T-helper 1 cell treated with Interleukin-12 subunit alpha and Interleukin-12 subunit beta and Interleukin-4 antibody, amounts not matched to agents 30 μg/mL and 1 μg/mL, for 36 hours (primary cell): ENCODE data around the gene TJP1.
"Not testable (repeated sequence)": the region's sequence is repeated elsewhere in the genome, so short reads cannot be mapped to it uniquely, and the experiment has no call there.

Source experiments
- H3K27ac Mint-ChIP-seq: one replicate; pipeline ENCODE4 v1.8.0; 2021; ENCODE audit warnings: mild to moderate bottlenecking, mixed read lengths
- H3K27me3 Mint-ChIP-seq: one replicate; pipeline ENCODE4 v1.8.0; 2021; ENCODE audit warnings: low read depth, mixed read lengths
- H3K36me3 Mint-ChIP-seq: one replicate; pipeline ENCODE4 v1.8.0; 2021; ENCODE audit warnings: low read depth, mixed read lengths
- H3K4me1 Mint-ChIP-seq: one replicate; pipeline ENCODE4 v1.8.0; 2021; ENCODE audit warnings: low read depth, mixed read lengths
- H3K4me3 Mint-ChIP-seq: one replicate; pipeline ENCODE4 v1.8.0; 2021; ENCODE audit warnings: mild to moderate bottlenecking, moderate library complexity, mixed read lengths
- H3K9me3 Mint-ChIP-seq: one replicate; pipeline ENCODE4 v1.8.0; 2021; ENCODE audit warnings: mixed read lengths

Gene TJP1

GRCh38 chr15:29686079-29686425 lies 136.2 kb downstream of the TJP1 start:
- Mint-ChIP-seq H3K9me3 (no peaks in the 10 kb centered on the region), H3K36me3 (no peaks in the 10 kb centered on the region), H3K27ac (no peak overlapping the region), H3K27me3 (no peaks in the 10 kb centered on the region), H3K4me1 (no peaks in the 10 kb centered on the region), H3K4me3 (no peak overlapping the region)

- H3K27me3 Mint-ChIP-seq: no peaks in the 10 kb centered on the region
- no peaks in the 10 kb centered on the region for H3K36me3 Mint-ChIP-seq
- no peak overlapping the region for H3K4me3 Mint-ChIP-seq
- H3K4me1 Mint-ChIP-seq: no peaks in the 10 kb centered on the region
- no peaks in the 10 kb centered on the region for H3K9me3 Mint-ChIP-seq
- H3K27ac Mint-ChIP-seq: no peak overlapping the region
These were observed 136.9 kb downstream of the TJP1 start for GRCh38 chr15:29685156-29686078.

- no peak overlapping the region for H3K4me3 Mint-ChIP-seq
- no peaks in the 10 kb centered on the region for H3K27me3 Mint-ChIP-seq
- H3K27ac Mint-ChIP-seq: no peak overlapping the region
- no peaks in the 10 kb centered on the region for H3K9me3 Mint-ChIP-seq
- H3K4me1 Mint-ChIP-seq: no peaks in the 10 kb centered on the region
- no peaks in the 10 kb centered on the region for H3K36me3 Mint-ChIP-seq
These were observed 139.5 kb downstream of the TJP1 start for GRCh38 chr15:29682781-29683180.

- H3K4me3 Mint-ChIP-seq: no peak overlapping the region
- no peaks in the 10 kb centered on the region for H3K4me1 Mint-ChIP-seq
- no peaks in the 10 kb centered on the region for H3K27me3 Mint-ChIP-seq
- no peaks in the 10 kb centered on the region for H3K9me3 Mint-ChIP-seq
- H3K36me3 Mint-ChIP-seq: no peaks in the 10 kb centered on the region
- no peak overlapping the region for H3K27ac Mint-ChIP-seq
These were observed 139.9 kb downstream of the TJP1 start for GRCh38 chr15:29682361-29682760.

GRCh38 chr15:29681946-29682345 lies 140.3 kb downstream of the TJP1 start:
- Mint-ChIP-seq H3K9me3 (no peaks in the 10 kb centered on the region), H3K4me1 (no peaks in the 10 kb centered on the region), H3K36me3 (no peaks in the 10 kb centered on the region), H3K27me3 (peaks cover under 1% of the 10 kb centered on the region), H3K4me3 (no peak overlapping the region), H3K27ac (no peak overlapping the region)

- Mint-ChIP-seq H3K27me3 (peaks cover 5% of the 10 kb centered on the region), H3K27ac (no peak overlapping the region)
These were observed 141.0 kb downstream of the TJP1 start for GRCh38 chr15:29681166-29681845.

GRCh38 chr15:29680465-29681165 lies 141.7 kb downstream of the TJP1 start:
- Mint-ChIP-seq H3K4me1 (no peaks in the 10 kb centered on the region), H3K36me3 (no peaks in the 10 kb centered on the region), H3K9me3 (no peaks in the 10 kb centered on the region), H3K27ac (no peak overlapping the region), H3K27me3 (peaks cover 7% of the 10 kb centered on the region), H3K4me3 (no peak overlapping the region)

More at GRCh38 chr15:29681166-29681845, 141.0 kb downstream of the TJP1 start:
- Mint-ChIP-seq H3K36me3 (no peaks in the 10 kb centered on the region), H3K4me1 (no peaks in the 10 kb centered on the region), H3K9me3 (no peaks in the 10 kb centered on the region), H3K4me3 (no peak overlapping the region)

GRCh38 chr15:29678504-29679034 lies 143.7 kb downstream of the TJP1 start:
- Mint-ChIP-seq H3K9me3 (no peaks in the 10 kb centered on the region), H3K27me3 (peaks cover 17% of the 10 kb centered on the region), H3K4me3 (no peak overlapping the region), H3K27ac (no peak overlapping the region), H3K36me3 (no peaks in the 10 kb centered on the region), H3K4me1 (no peaks in the 10 kb centered on the region)

- no peaks in the 10 kb centered on the region for H3K36me3 Mint-ChIP-seq
- H3K4me1 Mint-ChIP-seq: no peaks in the 10 kb centered on the region
- H3K27me3 Mint-ChIP-seq: peaks cover 22% of the 10 kb centered on the region
- H3K27ac Mint-ChIP-seq: no peak overlapping the region
- H3K4me3 Mint-ChIP-seq: no peak overlapping the region
- no peaks in the 10 kb centered on the region for H3K9me3 Mint-ChIP-seq
These were observed 144.3 kb downstream of the TJP1 start for GRCh38 chr15:29677871-29678461.

- Mint-ChIP-seq H3K9me3 (no peaks in the 10 kb centered on the region), H3K4me3 (no peak overlapping the region), H3K27me3 (peaks cover 22% of the 10 kb centered on the region), H3K36me3 (no peaks in the 10 kb centered on the region), H3K4me1 (no peaks in the 10 kb centered on the region), H3K27ac (no peak overlapping the region)
These were observed 144.8 kb downstream of the TJP1 start for GRCh38 chr15:29677455-29677854.

GRCh38 chr15:29676961-29677402 lies 145.3 kb downstream of the TJP1 start:
- Mint-ChIP-seq H3K4me1 (no peaks in the 10 kb centered on the region), H3K9me3 (no peaks in the 10 kb centered on the region), H3K36me3 (no peaks in the 10 kb centered on the region), H3K27me3 (peaks cover 22% of the 10 kb centered on the region), H3K4me3 (no peak overlapping the region), H3K27ac (no peak overlapping the region)

- H3K9me3 Mint-ChIP-seq, H3K4me1 Mint-ChIP-seq, H3K4me3 Mint-ChIP-seq, H3K27ac Mint-ChIP-seq, H3K36me3 Mint-ChIP-seq: not testable (repeated sequence)
- peaks cover 22% of the 10 kb centered on the region for H3K27me3 Mint-ChIP-seq
These were observed 145.8 kb downstream of the TJP1 start for GRCh38 chr15:29676374-29676960.

GRCh38 chr15:29675791-29676301 lies 146.4 kb downstream of the TJP1 start:
- H3K27me3 Mint-ChIP-seq: peaks cover 22% of the 10 kb centered on the region
- H3K27ac Mint-ChIP-seq: no peak overlapping the region
- no peaks in the 10 kb centered on the region for H3K4me1 Mint-ChIP-seq
- H3K9me3 Mint-ChIP-seq: no peaks in the 10 kb centered on the region
- H3K4me3 Mint-ChIP-seq: no peak overlapping the region
- no peaks in the 10 kb centered on the region for H3K36me3 Mint-ChIP-seq
